GM19395 (cell line): ENCODE data around the gene RBP4.
"Not testable (repeated sequence)": the region's sequence is repeated elsewhere in the genome, so short reads cannot be mapped to it uniquely, and the experiment has no call there.

ENCODE experiments used
- ATAC-seq: cut with Tn5 transposase; IDR thresholded peaks from one replicate; pipeline ENCODE4 v1.9.1; 2021; ENCODE audit warnings: mild to moderate bottlenecking, moderate library complexity; ENCODE audit not compliant: unreplicated experiment

The RBP4 gene

DNA sequence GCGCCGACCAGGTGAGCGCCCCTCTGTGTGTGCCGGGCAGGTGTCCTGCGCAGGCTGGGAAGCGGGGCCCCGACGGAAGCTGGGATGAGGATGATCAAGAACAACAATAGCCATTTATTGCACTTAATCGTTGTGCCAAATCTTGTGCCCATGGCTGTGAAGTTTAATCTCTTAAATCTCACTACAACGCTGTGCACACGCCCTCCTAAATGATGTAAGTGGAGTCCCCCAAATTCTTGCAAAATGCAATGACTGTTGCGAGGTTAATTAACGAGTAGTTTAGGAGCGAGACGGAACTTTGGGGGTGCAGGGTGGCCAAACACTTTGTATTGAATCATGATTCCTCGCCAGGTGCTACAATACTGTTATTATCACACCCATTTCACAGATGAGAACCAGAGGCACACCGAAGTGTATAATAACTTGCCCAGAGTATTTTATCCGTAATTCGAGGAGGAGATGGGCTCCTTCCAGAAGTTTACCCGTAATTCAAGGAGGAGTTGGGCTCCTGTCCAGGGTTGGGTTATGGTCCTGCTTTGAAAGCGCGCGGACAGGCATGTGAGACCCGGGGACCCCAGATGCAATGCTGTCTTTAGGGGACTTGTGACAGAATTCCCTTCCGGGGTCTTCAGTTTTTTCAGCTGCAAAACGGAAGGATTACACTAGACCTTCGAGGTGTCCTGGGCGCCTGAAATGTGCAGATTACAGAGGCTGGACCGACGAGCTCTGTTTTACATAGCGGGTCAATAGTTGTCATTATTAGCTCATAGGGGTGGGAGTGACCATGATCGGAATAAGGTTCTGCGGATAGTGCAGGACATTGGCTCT is 33.5 kb downstream of the RBP4 start:
- ATAC-seq = no peak

DNA sequence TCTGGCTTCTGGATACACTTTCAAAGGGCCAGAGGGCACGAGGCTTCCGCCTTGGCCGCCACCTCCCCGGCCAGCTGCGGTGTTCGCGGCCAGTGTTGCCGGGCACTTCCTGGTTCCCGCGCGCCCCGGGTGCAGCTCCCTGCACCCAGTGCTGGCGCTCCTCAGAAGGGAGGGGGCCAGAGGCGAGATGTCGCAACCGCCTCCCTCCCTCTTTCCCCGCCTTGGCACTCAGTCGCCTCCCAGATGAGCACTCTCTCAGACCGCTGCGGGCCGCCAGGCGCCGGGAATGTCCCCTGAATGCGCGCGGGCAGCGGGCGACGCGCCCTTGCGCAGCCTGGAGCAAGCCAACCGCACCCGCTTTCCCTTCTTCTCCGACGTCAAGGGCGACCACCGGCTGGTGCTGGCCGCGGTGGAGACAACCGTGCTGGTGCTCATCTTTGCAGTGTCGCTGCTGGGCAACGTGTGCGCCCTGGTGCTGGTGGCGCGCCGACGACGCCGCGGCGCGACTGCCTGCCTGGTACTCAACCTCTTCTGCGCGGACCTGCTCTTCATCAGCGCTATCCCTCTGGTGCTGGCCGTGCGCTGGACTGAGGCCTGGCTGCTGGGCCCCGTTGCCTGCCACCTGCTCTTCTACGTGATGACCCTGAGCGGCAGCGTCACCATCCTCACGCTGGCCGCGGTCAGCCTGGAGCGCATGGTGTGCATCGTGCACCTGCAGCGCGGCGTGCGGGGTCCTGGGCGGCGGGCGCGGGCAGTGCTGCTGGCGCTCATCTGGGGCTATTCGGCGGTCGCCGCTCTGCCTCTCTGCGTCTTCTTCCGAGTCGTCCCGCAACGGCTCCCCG is 34.4 kb downstream of the RBP4 start, which contains the start of gene FFAR4:
FFAR4 (plus strand) TSS at position 231 of the 842 bp plus-strand sequence; CDS start at position 287, 56 bp downstream.
- no peak for ATAC-seq

DNA sequence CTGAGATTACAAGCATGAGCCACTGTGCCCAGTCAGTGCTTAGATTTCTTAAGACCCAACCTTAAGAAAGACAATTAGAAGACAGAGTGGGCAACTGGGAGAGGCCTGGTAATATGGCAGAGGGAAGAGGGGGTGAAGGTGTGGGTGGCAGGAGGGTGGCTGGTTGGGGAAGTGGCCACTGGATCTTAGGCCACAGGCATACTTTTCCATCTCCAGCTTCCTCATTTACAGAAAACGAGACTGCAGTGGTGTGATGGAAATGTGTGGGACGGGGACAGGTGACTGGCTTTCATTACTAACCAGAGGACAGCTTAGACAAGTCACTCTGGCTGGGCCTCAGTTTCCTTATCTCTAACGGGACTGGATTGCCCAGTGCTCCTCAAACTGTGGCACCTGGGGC is 35.6 kb downstream of the RBP4 start:
- ATAC-seq = no peak

DNA sequence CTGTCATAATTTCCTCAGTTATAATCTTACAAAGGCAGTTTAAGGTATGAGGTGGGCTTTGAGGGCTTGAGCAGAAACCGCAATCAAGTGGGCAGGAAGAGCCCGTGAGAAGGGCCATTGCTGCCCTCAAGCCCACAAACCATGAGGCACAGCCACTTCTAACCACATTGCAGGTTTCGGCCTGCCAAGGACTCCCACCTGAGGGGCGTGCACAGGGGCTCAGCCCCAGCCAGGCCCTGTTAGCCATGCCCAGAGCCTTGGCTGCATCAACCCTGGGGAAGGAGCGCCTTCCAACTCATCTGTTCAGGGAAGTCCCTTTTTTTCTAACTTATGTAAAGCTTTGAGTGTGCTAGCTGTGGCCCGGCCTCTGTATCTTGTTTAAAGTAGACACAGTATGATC is 40.5 kb downstream of the RBP4 start:
- no peak for ATAC-seq

DNA sequence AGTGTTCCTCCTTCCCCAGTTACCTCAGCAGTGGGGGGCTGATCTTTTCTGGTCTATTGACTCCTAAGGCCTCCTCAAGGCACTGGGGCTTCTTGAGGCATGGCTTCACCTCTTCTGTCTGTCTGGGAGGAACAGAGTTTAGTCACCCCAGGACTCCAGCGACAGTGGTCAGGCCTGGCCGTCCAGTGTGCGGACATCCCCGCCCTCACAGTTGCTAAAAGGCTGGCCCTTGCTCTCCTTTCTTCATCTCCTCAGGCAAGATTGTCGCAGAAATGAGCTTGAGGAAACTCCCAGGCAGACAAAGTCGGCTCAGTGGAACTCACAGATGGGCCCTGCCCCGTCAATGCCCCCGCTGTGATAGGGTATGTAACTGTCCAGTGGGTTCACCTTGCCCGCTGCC is 41.5 kb downstream of the RBP4 start:
- ATAC-seq = no peak

DNA sequence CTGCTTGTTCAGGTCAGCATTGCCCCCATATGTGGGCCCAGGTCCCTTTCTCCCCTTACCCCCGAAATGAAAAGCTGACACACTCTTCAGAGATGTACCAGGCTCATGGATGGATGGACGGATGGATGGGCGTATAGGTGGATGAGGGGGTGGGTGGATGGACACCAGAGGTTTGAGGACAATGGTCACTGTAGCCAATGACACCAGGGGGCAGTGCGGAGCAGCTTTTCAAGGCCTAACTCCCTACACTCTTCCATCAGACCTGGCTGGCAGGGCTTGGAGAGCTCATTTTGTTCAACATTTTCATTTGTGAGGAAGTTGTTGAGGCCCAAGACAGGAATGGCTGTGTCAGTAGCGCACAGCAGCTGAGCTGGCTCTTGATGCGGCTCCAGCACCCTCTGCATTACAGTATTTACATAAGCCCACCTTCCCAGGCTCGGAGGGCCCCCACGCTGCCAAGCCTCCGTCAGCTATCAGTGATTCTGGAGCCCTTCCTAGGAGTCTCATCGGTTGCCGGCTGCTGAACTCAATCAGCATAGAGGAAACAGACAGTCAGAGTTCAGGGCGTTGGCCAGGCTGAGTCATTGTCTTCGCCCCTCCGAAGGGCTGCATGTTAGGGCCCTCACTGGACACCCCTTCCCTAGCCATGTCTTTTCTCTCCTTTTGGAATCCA is 46.1 kb downstream of the RBP4 start:
- ATAC-seq = no peak

DNA sequence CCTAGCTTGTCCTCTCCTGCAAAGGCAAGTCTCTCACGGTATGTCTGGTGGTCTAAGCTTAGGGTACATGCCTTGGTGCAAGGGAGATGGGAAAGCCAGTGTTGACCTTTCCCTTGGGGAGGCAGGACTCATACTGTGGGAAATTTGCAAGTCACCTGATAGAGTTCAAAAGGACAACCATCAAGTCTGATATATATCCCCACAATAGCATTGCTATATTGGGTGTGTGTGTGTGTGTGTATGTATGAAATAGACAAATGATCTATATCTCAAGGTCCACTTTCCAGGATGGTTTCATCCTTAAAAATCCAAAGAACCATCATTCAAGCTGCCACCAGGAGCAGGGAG is 46.7 kb downstream of the RBP4 start:
- no peak for ATAC-seq

DNA sequence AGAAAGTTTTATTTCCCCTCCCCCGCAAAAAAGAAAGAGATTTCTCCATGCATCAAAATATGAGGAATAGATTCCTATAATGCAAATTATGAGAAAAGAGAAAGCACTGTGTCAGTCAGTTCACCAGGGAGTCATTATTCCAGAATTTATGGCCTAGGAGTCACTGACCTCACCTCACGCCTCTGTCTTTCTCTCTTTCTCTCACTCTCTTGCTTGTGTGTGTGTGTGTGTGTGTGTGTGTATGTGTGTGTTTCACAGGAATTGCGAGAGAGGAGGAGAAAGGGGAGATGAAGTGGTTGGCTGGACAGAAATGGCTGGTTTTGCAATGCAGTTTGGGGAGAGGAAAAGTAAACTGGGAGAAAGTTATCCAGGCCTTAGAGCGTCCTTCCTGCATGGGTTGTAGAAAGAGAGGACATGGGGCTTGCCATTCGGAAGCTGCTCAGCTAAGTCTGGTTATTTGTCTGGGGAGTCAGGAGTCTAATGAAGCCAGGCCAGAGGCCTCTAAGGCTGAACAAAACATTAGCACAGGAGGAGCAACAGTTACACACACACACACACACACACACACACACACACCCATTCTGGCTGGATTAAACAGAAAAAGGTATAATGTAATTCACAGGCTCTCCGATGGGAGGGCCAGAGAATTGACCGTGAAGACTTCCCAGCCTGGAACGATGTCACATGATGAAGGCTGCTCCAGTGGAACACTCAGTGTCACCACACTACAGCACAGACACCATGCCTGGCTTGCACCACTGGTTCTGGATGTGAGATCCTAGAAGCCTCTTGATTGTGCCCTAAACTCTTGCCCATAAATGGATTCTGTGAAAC is 47.3 kb downstream of the RBP4 start:
- no peak for ATAC-seq

DNA sequence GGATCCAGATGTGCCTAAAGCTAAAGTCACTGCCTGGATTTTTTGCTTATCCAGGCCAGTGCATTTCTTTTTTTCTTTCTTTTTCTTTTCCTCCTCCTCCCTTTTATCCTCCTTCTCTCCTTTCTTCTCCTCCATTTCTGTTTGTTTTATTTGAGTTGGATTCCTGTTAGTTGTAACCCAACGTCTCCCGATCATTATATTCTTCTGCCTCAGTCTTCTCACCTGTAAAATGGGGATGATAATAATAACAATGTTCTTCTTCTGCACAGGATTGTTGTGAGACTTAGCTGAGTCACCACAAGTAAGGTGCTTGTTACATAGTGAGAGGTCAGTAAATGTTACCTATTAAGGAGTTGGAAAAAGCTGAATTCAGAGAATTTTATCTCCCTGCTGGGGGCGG is 48.3 kb downstream of the RBP4 start:
- no peak for ATAC-seq

DNA sequence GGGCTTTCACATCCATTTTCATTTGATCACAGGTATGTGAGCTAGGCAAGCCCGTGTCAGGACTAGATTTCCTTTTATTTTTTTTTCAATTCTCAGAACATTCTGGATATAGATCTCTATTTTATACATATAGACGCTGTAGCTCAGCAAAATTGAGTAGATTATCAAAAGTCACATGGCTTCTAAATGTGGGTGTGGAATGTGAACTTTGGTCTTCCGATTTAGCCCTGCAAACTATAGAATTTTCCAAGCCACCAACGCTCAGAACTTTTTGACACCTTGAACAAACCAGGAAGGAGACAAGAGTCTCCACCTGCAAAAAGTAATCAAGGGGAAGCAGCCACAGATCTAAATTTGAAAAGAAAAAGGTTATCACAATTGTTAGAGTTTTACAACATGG is 50.4 kb downstream of the RBP4 start:
- ATAC-seq = no peak

DNA sequence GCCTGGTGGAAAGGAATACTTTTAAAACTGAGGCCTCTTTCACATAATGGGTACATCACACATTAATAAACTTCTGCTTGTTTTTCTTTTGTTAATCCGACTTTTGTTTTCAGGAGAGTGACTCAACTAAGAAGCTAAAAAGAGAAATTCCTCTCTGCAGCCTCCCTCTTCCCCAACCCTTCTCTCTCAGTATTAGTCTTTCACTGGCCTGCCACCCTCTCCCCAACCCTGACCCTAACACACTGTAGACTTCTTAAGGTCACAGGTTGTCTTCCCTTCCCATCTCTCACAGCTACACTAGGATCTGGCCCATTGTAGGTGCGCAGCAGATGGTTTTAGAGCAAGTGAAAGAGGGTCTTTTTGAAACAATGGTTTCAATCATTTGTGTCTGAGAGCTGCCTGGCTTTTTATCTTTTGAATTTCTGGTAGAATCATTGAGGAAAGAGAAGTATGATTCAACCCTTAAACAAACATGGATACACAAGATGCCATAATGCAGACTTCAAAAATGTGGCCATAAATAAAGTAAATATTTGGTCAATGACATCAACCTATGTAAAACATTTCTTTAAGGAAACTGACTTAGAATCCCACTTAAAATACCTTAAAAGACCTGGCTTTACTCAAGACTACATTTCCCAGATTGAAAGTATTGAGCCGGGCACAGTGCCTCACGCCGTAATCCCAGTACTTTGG is 52.5 kb downstream of the RBP4 start:
- no peak for ATAC-seq

DNA sequence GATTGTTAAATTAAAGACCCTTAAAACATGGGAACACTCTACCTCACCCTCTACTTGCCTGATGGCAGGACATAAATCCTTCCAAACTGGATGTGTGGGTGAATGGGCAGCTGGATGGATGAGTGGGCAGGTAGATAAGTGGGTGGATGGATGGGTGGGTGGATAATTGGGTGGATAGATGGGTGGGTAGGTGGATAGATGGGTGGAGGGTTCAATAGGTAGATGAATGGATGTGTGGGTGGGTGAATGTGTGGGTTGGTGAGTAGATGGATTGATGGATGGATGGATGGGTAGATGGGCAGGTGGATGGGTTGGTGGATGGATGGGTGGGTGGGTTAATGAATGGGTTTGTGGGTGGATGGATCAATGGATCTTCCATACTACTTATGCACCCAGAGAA is 53.5 kb downstream of the RBP4 start:
- ATAC-seq = no peak

DNA sequence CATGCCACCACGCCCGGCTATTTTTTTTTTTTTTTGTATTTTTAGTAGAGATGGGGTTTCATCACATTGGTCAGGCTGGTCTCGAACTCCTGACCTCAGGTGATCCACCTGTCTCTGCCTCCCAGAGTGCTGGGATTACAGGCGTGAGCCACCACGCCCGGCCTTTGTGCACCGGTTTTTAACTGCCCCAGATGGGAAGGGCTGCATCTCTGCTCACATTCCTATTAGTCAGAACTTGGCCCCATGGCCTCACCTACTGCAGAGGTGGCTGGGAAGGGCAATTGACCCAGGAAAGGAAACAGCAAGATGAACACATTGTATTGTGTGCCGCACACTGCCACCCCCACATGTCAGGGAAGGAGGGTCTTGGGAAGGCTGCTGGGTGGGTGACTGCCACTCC is 54.0 kb downstream of the RBP4 start:
- not testable (repeated sequence) for ATAC-seq

DNA sequence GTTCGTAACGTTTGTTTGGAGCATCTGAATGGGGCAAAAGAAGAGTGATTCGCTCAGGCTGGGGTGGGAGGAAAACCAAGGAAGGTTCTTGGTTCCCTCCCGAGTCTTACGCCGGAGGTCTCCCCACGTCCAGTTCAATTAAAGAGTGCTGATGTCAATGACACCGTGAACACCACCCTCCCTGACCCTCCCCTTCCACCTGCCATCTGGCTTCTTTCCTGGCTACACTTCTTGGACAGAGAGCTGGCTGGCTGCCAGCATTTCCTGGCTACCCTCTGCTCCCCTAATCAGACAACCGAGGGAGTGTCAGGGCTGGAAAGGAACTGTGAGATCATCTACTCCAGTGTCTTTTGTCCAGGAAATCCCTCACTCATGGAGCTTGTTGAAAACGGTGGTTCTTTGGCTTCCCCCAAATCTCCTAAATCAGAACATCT is 58.7 kb downstream of the RBP4 start:
- ATAC-seq = no peak
